H1 (cell line): ENCODE results near the gene KIF26B. TPM values are rescaled to one million over a fixed set of nuclear protein-coding genes. Genes with fewer than 3 reads are reported as not detected.

Experiments
- CHD7 ChIP-seq: fragments of 300-600 bp; sonication (generic); IDR thresholded peaks from 2 replicates; pipeline ENCODE4 v1.7.1; 2012; ENCODE audit warnings: low read length, moderate library complexity, mild to moderate bottlenecking, inconsistent platforms; ENCODE audit not compliant: insufficient replicate concordance
- CREB1 ChIP-seq: IDR thresholded peaks from 2 replicates; pipeline ENCODE4 v1.6.1; 2012; ENCODE audit warnings: inconsistent platforms
- GABPA ChIP-seq: IDR thresholded peaks from 2 replicates; pipeline ENCODE4 v1.6.1; 2011; ENCODE audit warnings: mild to moderate bottlenecking, low read length, moderate library complexity, borderline replicate concordance; ENCODE audit not compliant: insufficient read depth
- NRF1 ChIP-seq: IDR thresholded peaks from 2 replicates; pipeline ENCODE4 v1.6.1; 2011; ENCODE audit warnings: mild to moderate bottlenecking, low read depth, low read length, improper control_type of control experiment
- RFX5 ChIP-seq: IDR thresholded peaks from 2 replicates; pipeline ENCODE4 v1.6.1; 2011; ENCODE audit warnings: low read depth, low read length, improper control_type of control experiment, borderline replicate concordance
- SP1 ChIP-seq: IDR thresholded peaks from 2 replicates; pipeline ENCODE4 v1.6.1; 2011; ENCODE audit warnings: low read depth, low read length
- TAF1 ChIP-seq: IDR thresholded peaks from 2 replicates; pipeline ENCODE4 v1.6.1; 2011; ENCODE audit warnings: mild to moderate bottlenecking, low read depth, low read length
- ZNF274 ChIP-seq: IDR thresholded peaks from 2 replicates; pipeline ENCODE4 v1.7.0; 2012; ENCODE audit warnings: low read length, borderline replicate concordance; ENCODE audit errors: extremely low read depth
- polyA plus RNA-seq, 7 experiments: library from polyadenylated mRNA; depleted of rRNA in 3 of 7; stranded (reverse) in 5 of 7; unstranded in 2 of 7; fragments of >200 nt in 5 of 7; fragments of 200-250 nt in 2 of 7; gene quantifications; 1 replicate in 5 of 7; 2 replicates in 1 of 7; 4 replicates in 1 of 7; pipeline versions ENCODE4 v1.2.1 to v1.2.3, GENCODE V29; 2011 to 2013; ENCODE audit warnings: missing spikeins in 2 of 7, mixed read lengths in 2 of 7
- total RNA-seq: library from RNA; stranded (reverse); fragmentation: NEBNext Ultra II Directional; extraction: Animal tissue kit (Norgen Biotek cat#: 25700); gene quantifications from 2 replicates; pipeline ENCODE4 v1.2.1, GENCODE V29; 2021
- TF ChIP-seq, protein P1 (sequence below): IDR thresholded peaks from 2 replicates; pipeline ENCODE4 v1.6.1; 2011; ENCODE audit warnings: low read length, improper control_type of control experiment
- TF ChIP-seq, protein P2 (sequence below): IDR thresholded peaks from 2 replicates; pipeline ENCODE4 v1.6.1; 2012; ENCODE audit warnings: low read length, inconsistent platforms

KIF26B gene
- total and polyA plus RNA-seq, 2 of the 8 experiments (the other 6 are each of a cell fraction or from before 2014, with no cell fraction given) = 0.06 to 0.28 TPM

- TF ChIP-seq CHD7 (no peak), SP1 (no peak), NRF1 (no peak), ZNF274 (no peak), GABPA (no peak), CREB1 (no peak), TAF1 (no peak), RFX5 (no peak)
- TF ChIP-seq, protein P1, sequence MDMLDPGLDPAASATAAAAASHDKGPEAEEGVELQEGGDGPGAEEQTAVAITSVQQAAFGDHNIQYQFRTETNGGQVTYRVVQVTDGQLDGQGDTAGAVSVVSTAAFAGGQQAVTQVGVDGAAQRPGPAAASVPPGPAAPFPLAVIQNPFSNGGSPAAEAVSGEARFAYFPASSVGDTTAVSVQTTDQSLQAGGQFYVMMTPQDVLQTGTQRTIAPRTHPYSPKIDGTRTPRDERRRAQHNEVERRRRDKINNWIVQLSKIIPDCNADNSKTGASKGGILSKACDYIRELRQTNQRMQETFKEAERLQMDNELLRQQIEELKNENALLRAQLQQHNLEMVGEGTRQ = no peak
- TF ChIP-seq, protein P2, sequence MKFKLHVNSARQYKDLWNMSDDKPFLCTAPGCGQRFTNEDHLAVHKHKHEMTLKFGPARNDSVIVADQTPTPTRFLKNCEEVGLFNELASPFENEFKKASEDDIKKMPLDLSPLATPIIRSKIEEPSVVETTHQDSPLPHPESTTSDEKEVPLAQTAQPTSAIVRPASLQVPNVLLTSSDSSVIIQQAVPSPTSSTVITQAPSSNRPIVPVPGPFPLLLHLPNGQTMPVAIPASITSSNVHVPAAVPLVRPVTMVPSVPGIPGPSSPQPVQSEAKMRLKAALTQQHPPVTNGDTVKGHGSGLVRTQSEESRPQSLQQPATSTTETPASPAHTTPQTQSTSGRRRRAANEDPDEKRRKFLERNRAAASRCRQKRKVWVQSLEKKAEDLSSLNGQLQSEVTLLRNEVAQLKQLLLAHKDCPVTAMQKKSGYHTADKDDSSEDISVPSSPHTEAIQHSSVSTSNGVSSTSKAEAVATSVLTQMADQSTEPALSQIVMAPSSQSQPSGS = no peak
Measured at GRCh38 chr1:245750261-245750660, 595.5 kb downstream of the KIF26B start (continued).
